GM12865 (cell line): ENCODE measurements around the gene TPP1.

ENCODE experiments used
- DNase-seq: peaks from one replicate; pipeline ENCODE4 v3.0.0; 2010; ENCODE audit warnings: low read depth
- H3K4me3 ChIP-seq: 2 replicates; pipeline ENCODE4 v1.5.1; 2011; ENCODE audit warnings: mild to moderate bottlenecking, low read depth, low read length, control low read depth
- TF ChIP-seq, protein P1 (sequence below): IDR thresholded peaks from 2 replicates; pipeline ENCODE4 v1.5.1; 2011; ENCODE audit warnings: low read length, control low read depth, low read depth, inconsistent platforms; ENCODE audit not compliant: insufficient read depth; ENCODE audit errors: missing control alignments

Gene TPP1

DNA sequence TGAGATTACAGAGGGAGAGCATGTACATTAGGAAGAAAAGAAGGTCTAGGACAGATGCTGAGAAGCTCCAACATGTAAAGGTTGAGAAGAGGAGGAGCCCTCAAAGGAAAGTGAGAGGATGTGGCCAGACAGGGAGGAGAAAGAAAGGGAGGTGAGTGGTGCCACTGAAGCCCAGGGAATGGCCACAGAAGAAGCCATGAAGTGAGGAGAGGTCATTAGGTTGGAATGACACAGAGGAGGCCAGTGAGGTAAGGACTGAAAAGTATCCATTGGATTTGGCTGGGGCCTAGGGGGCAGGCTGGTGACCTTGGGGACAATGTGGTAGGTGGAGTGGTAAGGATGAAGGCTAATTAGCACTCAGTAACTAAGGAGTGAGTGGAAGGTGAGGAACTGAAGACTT lies 39.4 kb upstream of the TPP1 start:
- DNase-seq, result no peak
- TF ChIP-seq, protein P1, sequence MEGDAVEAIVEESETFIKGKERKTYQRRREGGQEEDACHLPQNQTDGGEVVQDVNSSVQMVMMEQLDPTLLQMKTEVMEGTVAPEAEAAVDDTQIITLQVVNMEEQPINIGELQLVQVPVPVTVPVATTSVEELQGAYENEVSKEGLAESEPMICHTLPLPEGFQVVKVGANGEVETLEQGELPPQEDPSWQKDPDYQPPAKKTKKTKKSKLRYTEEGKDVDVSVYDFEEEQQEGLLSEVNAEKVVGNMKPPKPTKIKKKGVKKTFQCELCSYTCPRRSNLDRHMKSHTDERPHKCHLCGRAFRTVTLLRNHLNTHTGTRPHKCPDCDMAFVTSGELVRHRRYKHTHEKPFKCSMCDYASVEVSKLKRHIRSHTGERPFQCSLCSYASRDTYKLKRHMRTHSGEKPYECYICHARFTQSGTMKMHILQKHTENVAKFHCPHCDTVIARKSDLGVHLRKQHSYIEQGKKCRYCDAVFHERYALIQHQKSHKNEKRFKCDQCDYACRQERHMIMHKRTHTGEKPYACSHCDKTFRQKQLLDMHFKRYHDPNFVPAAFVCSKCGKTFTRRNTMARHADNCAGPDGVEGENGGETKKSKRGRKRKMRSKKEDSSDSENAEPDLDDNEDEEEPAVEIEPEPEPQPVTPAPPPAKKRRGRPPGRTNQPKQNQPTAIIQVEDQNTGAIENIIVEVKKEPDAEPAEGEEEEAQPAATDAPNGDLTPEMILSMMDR, result no peak
- no peak overlapping the region for H3K4me3 ChIP-seq

DNA sequence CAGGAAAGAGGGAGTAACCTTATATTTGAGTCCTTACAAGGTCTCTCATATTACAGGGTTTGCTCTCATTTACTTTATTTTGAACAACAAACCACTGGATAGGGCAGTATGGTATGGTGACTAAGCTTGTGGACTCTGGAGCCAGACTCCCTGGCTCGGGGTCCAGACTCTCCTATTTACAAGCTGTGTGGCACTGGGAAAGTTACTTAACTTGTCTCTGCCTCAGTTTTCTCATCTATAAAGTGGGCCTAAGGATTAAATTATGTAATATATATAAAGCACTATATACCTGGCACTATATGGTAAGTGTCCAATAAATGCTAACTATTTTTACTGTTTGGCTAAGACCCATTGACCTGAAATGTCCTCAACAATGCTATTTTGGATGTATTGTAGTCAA lies 38.1 kb upstream of the TPP1 start:
- TF ChIP-seq, protein P1, result no peak
- no peak for DNase-seq
- H3K4me3 ChIP-seq, result no peak overlapping the region

DNA sequence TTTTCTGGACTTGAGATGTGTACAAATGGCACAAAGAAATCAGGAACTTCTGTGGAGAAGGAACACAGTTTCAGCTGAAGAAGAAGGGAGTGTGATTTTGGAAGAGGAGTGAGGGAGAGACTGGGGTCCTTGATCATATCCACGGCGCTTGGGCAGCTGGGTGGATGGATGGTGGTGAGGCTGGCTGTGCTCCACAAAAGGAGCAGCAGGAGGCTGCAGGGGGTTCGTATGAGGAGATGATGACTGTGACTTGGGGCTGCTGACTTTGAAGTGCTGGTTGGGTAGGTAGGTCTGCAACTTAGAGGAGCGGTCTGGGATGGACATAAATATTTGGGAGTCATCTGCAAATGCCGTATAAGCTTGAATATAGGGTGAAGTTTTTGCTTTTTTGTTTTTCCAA lies 37.7 kb upstream of the TPP1 start:
- TF ChIP-seq, protein P1, result no peak
- H3K4me3 ChIP-seq, result no peak overlapping the region
- no peak for DNase-seq

DNA sequence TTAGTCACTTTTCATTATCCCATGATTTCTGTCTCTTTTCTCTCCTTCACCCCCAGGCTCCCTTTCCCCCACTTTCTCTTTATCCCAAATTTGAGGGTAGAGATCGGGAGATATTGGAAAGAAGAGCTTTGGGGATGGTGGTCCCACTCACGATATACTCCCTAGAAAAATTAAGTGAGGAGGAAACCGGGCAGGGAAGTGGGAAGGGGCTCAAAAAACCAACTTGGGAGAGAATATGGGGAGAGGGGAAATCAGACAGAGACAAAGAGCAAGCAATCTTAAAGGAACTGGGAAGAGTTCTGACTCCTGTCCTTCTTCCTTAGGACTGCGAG lies 37.3 kb upstream of the TPP1 start:
- no peak overlapping the region for H3K4me3 ChIP-seq
- TF ChIP-seq, protein P1, result no peak
- no peak for DNase-seq

DNA sequence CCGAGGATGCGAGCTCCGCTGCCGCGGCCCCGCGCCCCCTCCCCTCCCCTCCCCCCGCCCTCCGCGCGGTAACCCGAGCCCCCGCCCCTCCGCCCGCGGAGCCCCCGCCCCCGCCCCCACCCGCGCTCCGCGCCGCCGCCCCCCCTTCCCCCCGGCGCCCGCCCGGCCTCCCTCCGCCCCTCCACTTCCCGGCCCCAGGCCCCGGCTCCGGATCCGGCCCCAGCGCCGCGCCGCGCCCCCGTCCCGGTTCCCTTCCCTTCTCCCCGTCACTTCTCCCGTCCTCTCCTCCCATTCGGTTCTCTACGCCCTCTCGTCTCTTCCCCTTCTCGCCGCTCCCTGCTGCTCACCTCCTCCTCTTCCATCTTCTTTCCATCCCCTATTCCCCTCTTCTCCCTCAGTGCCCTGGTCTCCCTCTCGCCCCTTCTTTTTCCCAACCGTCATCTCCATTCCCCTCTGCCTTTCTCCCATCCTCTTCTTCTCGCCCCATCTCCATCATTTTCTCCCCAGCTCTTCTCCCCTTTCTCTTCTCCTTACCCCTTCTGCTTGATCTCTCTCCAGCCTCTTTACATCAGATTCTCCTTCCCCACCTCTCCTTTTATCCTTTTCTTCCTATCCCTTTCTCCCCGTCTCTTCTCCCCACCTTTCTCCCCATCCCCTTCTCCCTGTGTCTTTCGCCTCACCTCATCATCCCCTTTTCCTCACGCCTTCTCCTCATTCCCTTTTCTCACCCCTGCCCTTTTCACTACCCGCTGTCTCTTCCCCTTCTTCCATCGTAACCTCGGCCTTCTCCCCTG lies 36.8 kb upstream of the TPP1 start, which contains the start of gene DCHS1:
TSS of gene DCHS1 (minus strand) at position 20 of the 794 bp plus-strand sequence. CDS start 14,196 bp downstream, outside the sequence.
- no peak within 1 kb of the TSS for H3K4me3 ChIP-seq
- TF ChIP-seq, protein P1, result no peak
- no peak for DNase-seq

DNA sequence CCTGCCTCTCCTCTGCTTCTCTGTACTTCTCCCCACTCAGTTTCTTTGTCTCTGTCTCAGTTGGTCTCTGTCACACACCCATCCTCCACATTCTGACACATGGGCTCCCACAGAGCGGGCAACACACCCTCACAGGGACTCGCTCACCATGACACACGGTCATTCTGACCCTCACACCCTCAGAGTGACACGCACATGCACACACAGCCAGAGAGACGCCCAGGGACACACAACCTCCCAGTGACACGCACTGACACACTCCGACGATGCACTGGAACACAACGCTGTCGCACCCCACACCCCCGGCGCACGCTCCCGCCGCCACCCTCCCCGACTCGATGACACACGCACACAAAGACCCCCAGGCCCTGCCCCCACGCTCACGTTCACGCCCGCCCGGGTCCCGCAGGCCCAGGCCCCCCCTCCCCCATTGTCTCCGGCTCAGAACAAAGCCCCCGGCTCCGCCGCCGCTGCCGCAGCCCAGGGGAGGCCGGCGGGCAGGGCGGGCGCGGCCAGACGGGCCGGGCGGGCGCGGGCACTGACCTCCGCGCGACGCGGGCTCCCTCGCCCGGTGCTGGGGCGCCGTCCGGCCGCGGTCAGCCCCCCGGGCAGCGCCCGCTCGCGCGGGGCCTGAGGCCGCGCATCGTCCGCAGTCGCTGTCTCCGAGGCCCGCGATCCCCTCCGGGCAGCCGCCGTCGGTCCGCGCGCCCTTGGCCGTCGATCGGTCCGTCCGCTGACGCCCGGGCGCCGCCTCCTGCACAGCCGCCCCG lies 36.0 kb upstream of the TPP1 start:
- H3K4me3 ChIP-seq, result no peak overlapping the region
- no peak for DNase-seq
- TF ChIP-seq, protein P1, result no peak
